Measurements from ENCODE around the gene NRCAM. TPM values are rescaled to one million over a fixed set of nuclear protein-coding genes. Genes with fewer than 3 reads are reported as not detected.

The NRCAM gene
- total and polyA plus RNA-seq, 2 of the 13 experiments (the other 11 are each of a cell fraction or from before 2014, with no cell fraction given) = 0.31 to 0.33 TPM

- H3K4me3 ChIP-seq (replicated peaks in 1 of 3; ENCODE audit: insufficient read depth in 1 of 3, low read depth in 2 of 3, low read length in 3 of 3) = no peak overlapping the region
- FAIRE-seq = no peak
- in situ Hi-C loops (cut with HindIII; ENCODE audit: extremely low pct_ligation_motif_present, low pct_unique_long_range_greater_than_20kb) (no loop called here), intact Hi-C loops (cut with micrococcal nuclease; ENCODE audit: unreplicated experiment) (no loop called here)
- H3K27ac ChIP-seq (ENCODE audit: extremely low read length, insufficient read depth, low read length) = no peak overlapping the region
- H3K4me2 ChIP-seq (ENCODE audit: low read depth, low read length) = no peak overlapping the region
- no peaks in the 10 kb centered on the region for H4K20me1 ChIP-seq (ENCODE audit: insufficient read depth, low read length)
- H3K9ac ChIP-seq (ENCODE audit: insufficient read depth, low read depth, low read length) = no peak overlapping the region
- BruUV-seq (replicated peaks) = no TSS peak
- no peaks in the 10 kb centered on the region for H3K36me3 ChIP-seq (replicated peaks in 1 of 2; ENCODE audit: control insufficient read depth in 1 of 2, insufficient read depth in 2 of 2, low read length in 2 of 2)
- CTCF ChIA-PET (ENCODE audit: low intra/inter-chr PET ratio, low total read pairs) = no interaction called here
- H3K27me3 ChIP-seq (ENCODE audit: control insufficient read depth in 1 of 2, insufficient read depth in 2 of 2, low read length in 2 of 2) = no peaks in the 10 kb centered on the region
- H3K9me3 ChIP-seq (ENCODE audit: low read length) = no peaks in the 10 kb centered on the region
- 58% methylated on average over 2 of the region's 2 CpGs for WGBS (ENCODE audit: low lambda C conversion rate)
- no peak for DNase-seq (ENCODE audit: low spot score)
- H3K4me1 ChIP-seq (ENCODE audit: insufficient read depth, low read length) = no peaks in the 10 kb centered on the region
- no peak overlapping the region for H2AFZ ChIP-seq (ENCODE audit: low read length)
- ATAC-seq = no peak
- H3K79me2 ChIP-seq (ENCODE audit: insufficient read depth, low read length) = no peaks in the 10 kb centered on the region
- POLR2A ChIA-PET = no interaction called here
- no peak for TF ChIP-seq AKNA (CRISPR knock-in tag; IDR thresholded peaks at IDR 0.05; ENCODE audit: borderline replicate concordance)
- TF ChIP-seq ZNF530 (CRISPR knock-in tag; IDR thresholded peaks at IDR 0.05; ENCODE audit: low read depth) = no peak
- no peak for TF ChIP-seq TAF15 (IDR thresholded peaks at IDR 0.05; ENCODE audit: low read depth, low read length, poor library complexity, severe bottlenecking)
- TF ChIP-seq NFIB (CRISPR knock-in tag; IDR thresholded peaks at IDR 0.05; ENCODE audit: borderline replicate concordance) = no peak
- no peak for TF ChIP-seq ZBED4 (CRISPR knock-in tag; IDR thresholded peaks at IDR 0.05; ENCODE audit: borderline replicate concordance)
- no peak for TF ChIP-seq ZNF567 (CRISPR knock-in tag; IDR thresholded peaks at IDR 0.05; ENCODE audit: borderline replicate concordance)
- no peak for TF ChIP-seq SSRP1 (CRISPR knock-in tag; IDR thresholded peaks at IDR 0.05)
- no peak for TF ChIP-seq GATAD2A (CRISPR knock-in tag; IDR thresholded peaks at IDR 0.05)
Observed at GRCh38 chr7:108329514-108329913, 126.7 kb downstream of the NRCAM start.

All from HepG2 (cell line).